Spleen (tissue), 7 donors: ENCODE measurements around the gene NRG4.

Source experiments
- POLR2A ChIP-seq, 3 donors: fragments of 450-650 bp; IDR thresholded peaks; one replicate each; pipeline ENCODE4 v1.5.1; 2017; ENCODE audit warnings: antibody characterized with exemption in 3 of 3, mild to moderate bottlenecking in 1 of 3
- TF ChIP-seq, protein P1 (sequence below), 11 experiments: fragments of 200-600 bp in 7 of 11; fragments of 450-650 bp in 4 of 11; sonication (generic) in 4 of 11; IDR thresholded peaks in 8 of 11; conservative IDR thresholded peaks in 3 of 11; 1 replicate in 7 of 11; 2 replicates in 4 of 11; pipeline versions ENCODE4 v1.4.0 to v1.8.0; 2016 to 2021; ENCODE audit warnings: antibody characterized with exemption in 11 of 11, inconsistent platforms in 4 of 11, mild to moderate bottlenecking in 1 of 11
- donor health status: DM: no; HTN: no; CAD: no; lungs with moderate emphysema.
- donor health status: DM: no; HTN: no; CAD: no.
- donor health status: DM: no; HTN: no; CAD: no.

DNA sequence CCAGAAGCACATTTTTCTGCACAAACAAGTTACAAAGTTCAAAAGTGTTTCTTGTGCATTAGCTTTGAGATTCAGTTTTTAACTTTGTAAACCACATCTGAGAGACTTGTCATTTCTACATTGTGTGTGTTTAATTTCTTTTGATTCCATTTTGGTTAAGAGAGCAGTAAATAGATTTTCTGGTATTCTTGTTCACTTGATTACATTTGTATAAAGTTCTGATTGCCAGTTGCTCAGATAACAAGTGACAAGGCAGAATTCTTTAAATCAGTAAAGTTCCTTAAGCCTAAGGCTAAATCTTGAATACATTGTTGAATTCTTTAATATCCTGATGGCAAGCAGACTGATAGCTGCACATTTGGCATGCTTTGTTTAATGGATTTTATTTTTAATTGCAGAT is 111.6 kb downstream of the NRG4 start:
- TF ChIP-seq POLR2A (IDR thresholded peaks at IDR 0.05), result no peak
- TF ChIP-seq, protein P1, sequence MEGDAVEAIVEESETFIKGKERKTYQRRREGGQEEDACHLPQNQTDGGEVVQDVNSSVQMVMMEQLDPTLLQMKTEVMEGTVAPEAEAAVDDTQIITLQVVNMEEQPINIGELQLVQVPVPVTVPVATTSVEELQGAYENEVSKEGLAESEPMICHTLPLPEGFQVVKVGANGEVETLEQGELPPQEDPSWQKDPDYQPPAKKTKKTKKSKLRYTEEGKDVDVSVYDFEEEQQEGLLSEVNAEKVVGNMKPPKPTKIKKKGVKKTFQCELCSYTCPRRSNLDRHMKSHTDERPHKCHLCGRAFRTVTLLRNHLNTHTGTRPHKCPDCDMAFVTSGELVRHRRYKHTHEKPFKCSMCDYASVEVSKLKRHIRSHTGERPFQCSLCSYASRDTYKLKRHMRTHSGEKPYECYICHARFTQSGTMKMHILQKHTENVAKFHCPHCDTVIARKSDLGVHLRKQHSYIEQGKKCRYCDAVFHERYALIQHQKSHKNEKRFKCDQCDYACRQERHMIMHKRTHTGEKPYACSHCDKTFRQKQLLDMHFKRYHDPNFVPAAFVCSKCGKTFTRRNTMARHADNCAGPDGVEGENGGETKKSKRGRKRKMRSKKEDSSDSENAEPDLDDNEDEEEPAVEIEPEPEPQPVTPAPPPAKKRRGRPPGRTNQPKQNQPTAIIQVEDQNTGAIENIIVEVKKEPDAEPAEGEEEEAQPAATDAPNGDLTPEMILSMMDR (IDR thresholded peaks at IDR 0.05 in 8 of 11, conservative IDR thresholded peaks at IDR 0.05 in 3 of 11), result no peak
